Nephron progenitor cell (in vitro differentiated cells): Measurements from ENCODE around the gene TMEM108.
A peak's percentile ranks its signal among the peaks of the same experiment; 100 is the strongest.

ENCODE experiments used
- DNase-seq: peaks from one replicate; pipeline ENCODE4 v3.0.0; 2021
- H3K27ac Mint-ChIP-seq: 2 replicates; pipeline ENCODE4 v1.8.0; 2021; ENCODE audit warnings: mild to moderate bottlenecking, moderate library complexity, mixed read lengths
- H3K27me3 Mint-ChIP-seq: 2 replicates; pipeline ENCODE4 v1.8.0; 2021; ENCODE audit warnings: mild to moderate bottlenecking, low read depth, mixed read lengths; ENCODE audit not compliant: poor library complexity
- H3K36me3 Mint-ChIP-seq: 2 replicates; pipeline ENCODE4 v1.8.0; 2021; ENCODE audit warnings: low read depth, mixed read lengths
- H3K4me1 Mint-ChIP-seq: 2 replicates; pipeline ENCODE4 v1.8.0; 2021; ENCODE audit warnings: mixed read lengths
- H3K4me3 Mint-ChIP-seq: 2 replicates; pipeline ENCODE4 v1.8.0; 2021; ENCODE audit warnings: mild to moderate bottlenecking, moderate library complexity, mixed read lengths
- H3K9me3 Mint-ChIP-seq: 2 replicates; pipeline ENCODE4 v1.8.0; 2021; ENCODE audit warnings: mild to moderate bottlenecking, moderate library complexity, mixed read lengths
- CTCF ChIP-seq: fragments of 200-600 bp; sonication (generic); IDR thresholded peaks from 2 replicates; pipeline ENCODE4 v1.5.0; 2021; ENCODE audit warnings: antibody characterized with exemption

Gene TMEM108

GRCh38 chr3:133152681-133153220, 114.6 kb downstream of the TMEM108 start:
- Mint-ChIP-seq H3K4me1 (no peaks in the 10 kb centered on the region), H3K36me3 (peaks cover 5% of the 10 kb centered on the region), H3K9me3 (peaks cover 11% of the 10 kb centered on the region), H3K27ac (no peak overlapping the region), H3K27me3 (peaks cover 3% of the 10 kb centered on the region), H3K4me3 (no peak overlapping the region)
- no peak for DNase-seq
- no peak for TF ChIP-seq CTCF

- no peak for DNase-seq
- Mint-ChIP-seq H3K27ac (no peak overlapping the region), H3K4me1 (no peaks in the 10 kb centered on the region), H3K4me3 (no peak overlapping the region), H3K36me3 (peaks cover 5% of the 10 kb centered on the region), H3K9me3 (peaks cover 9% of the 10 kb centered on the region), H3K27me3 (peaks cover 6% of the 10 kb centered on the region)
- no peak for TF ChIP-seq CTCF
Measured at GRCh38 chr3:133153382-133153781, 115.2 kb downstream of the TMEM108 start.

DNA sequence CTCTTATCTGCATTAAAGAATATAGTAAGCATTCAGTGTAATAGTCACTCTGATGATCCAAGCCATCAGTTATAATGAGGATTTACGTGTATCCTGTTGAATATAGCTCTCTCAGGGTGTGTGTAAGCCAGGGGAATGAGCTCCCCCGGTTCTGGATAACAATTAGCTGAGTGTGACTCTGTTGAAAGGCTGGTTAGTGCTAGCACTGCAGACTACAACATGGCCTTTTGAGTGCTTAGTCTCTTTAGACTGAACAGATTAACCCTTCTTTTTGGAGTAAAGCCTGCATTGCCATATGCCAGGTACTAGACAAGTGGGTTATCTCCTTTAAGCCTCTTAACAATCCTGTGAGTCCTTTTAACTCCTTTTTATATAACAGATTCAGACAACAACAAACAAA, 119.5 kb downstream of the TMEM108 start:
- no peak for DNase-seq
- Mint-ChIP-seq H3K4me3 (no peak overlapping the region), H3K27ac (no peak overlapping the region), H3K36me3 (peaks cover 5% of the 10 kb centered on the region), H3K9me3 (peaks cover 9% of the 10 kb centered on the region), H3K27me3 (peaks cover 3% of the 10 kb centered on the region), H3K4me1 (no peaks in the 10 kb centered on the region)
- no peak for TF ChIP-seq CTCF

GRCh38 chr3:133158686-133159085, 120.5 kb downstream of the TMEM108 start:
- TF ChIP-seq CTCF, result no peak
- no peak for DNase-seq
- no peak overlapping the region for H3K4me3 Mint-ChIP-seq
- no peaks in the 10 kb centered on the region for H3K4me1 Mint-ChIP-seq
- peak overlapping the region; percentile 36 for H3K27ac Mint-ChIP-seq
- peaks cover 4% of the 10 kb centered on the region for H3K27me3 Mint-ChIP-seq
- H3K9me3 Mint-ChIP-seq, result peaks cover 5% of the 10 kb centered on the region
- H3K36me3 Mint-ChIP-seq, result peaks cover 5% of the 10 kb centered on the region

- no peak overlapping the region for H3K27ac Mint-ChIP-seq
- peaks cover 4% of the 10 kb centered on the region for H3K9me3 Mint-ChIP-seq
- no peak overlapping the region for H3K4me3 Mint-ChIP-seq
- peaks cover 4% of the 10 kb centered on the region for H3K36me3 Mint-ChIP-seq
- no peak for TF ChIP-seq CTCF
- H3K4me1 Mint-ChIP-seq, result no peaks in the 10 kb centered on the region
- no peak for DNase-seq
- H3K27me3 Mint-ChIP-seq, result peaks cover 6% of the 10 kb centered on the region
Measured at GRCh38 chr3:133159498-133160475, 121.6 kb downstream of the TMEM108 start.
